GM12878 (cell line): ENCODE data around the gene HERC5. TPM values are rescaled to one million over a fixed set of nuclear protein-coding genes. Genes with fewer than 3 reads are reported as not detected.
A peak's percentile ranks its signal among the peaks of the same experiment; 100 is the strongest.

Source experiments
- CBX3 ChIP-seq: fragments of 200-600 bp; sonication (generic); IDR thresholded peaks from 2 replicates; pipeline ENCODE4 v1.6.1; 2016; ENCODE audit warnings: low read depth, borderline replicate concordance
- EZH2 ChIP-seq: IDR thresholded peaks from 2 replicates; pipeline ENCODE4 v1.6.1; 2012; ENCODE audit warnings: low read depth, mild to moderate bottlenecking, control low read depth, inconsistent platforms, low read length, borderline replicate concordance; ENCODE audit not compliant: control insufficient read depth
- HDAC2 ChIP-seq: fragments of 200-600 bp; sonication (generic); IDR thresholded peaks from 2 replicates; pipeline ENCODE4 v1.6.1; 2017
- IRF3 ChIP-seq: fragments of 450-650 bp; IDR thresholded peaks from 2 replicates; pipeline ENCODE4 v1.6.1; 2014; ENCODE audit warnings: mild to moderate bottlenecking
- MAX ChIP-seq: IDR thresholded peaks from 2 replicates; pipeline ENCODE4 v1.6.1; 2012; ENCODE audit warnings: low read depth, low read length, improper control_type of control experiment
- MYB ChIP-seq: fragments of 150-350 bp; IDR thresholded peaks from 2 replicates; pipeline ENCODE4 v1.6.1; 2014; ENCODE audit warnings: mild to moderate bottlenecking, low read depth, low read length, borderline replicate concordance
- NR2C1 ChIP-seq: fragments of 450-650 bp; IDR thresholded peaks from 2 replicates; pipeline ENCODE4 v1.6.1; 2017; ENCODE audit warnings: antibody characterized with exemption, mild to moderate bottlenecking, moderate library complexity
- NR2F1 ChIP-seq: fragments of 450-650 bp; conservative IDR thresholded peaks from 2 replicates; pipeline ENCODE4 v1.6.1; 2017; ENCODE audit warnings: mild to moderate bottlenecking
- SMAD1 ChIP-seq: fragments of 450-650 bp; IDR thresholded peaks from 2 replicates; pipeline ENCODE4 v1.6.1; 2018; ENCODE audit warnings: mild to moderate bottlenecking, low read depth; ENCODE audit not compliant: partially characterized antibody
- ZNF592 ChIP-seq: fragments of 450-650 bp; IDR thresholded peaks from 2 replicates; pipeline ENCODE4 v1.6.1; 2017; ENCODE audit warnings: mild to moderate bottlenecking, moderate library complexity
- polyA plus RNA-seq, 11 experiments: library from polyadenylated mRNA; depleted of rRNA in 4 of 11; unstranded in 6 of 11; stranded (reverse) in 5 of 11; fragments of >200 nt; fragmentation: Nextera tagmentation in 4 of 11; fragmentation: Illumina TruSeq in 1 of 11; extraction: Ambion mirVana in 4 of 11; extraction: Trizol in 1 of 11; gene quantifications; 1 replicate in 1 of 11; 2 replicates in 10 of 11; pipeline versions ENCODE4 v1.2.1 to v1.2.3, GENCODE V29; 2011 to 2016; ENCODE audit warnings: inconsistent platforms in 2 of 11, missing spikeins in 2 of 11, low read depth in 1 of 11
- total RNA-seq, 4 experiments: library from RNA; depleted of rRNA in 3 of 4; stranded (reverse); fragments of >200 nt in 3 of 4; fragmentation: Illumina TruSeq in 1 of 4; extraction: Trizol in 1 of 4; gene quantifications; 2 replicates each; pipeline versions ENCODE4 v1.2.1 to v1.2.3, GENCODE V29; 2013 to 2021
- TF ChIP-seq, protein P1 (sequence below): fragments of 450-650 bp; IDR thresholded peaks from 2 replicates; pipeline ENCODE4 v1.6.1; 2017; ENCODE audit warnings: borderline replicate concordance
- TF ChIP-seq, protein P2 (sequence below): IDR thresholded peaks from 2 replicates; pipeline ENCODE4 v1.6.1; 2012; ENCODE audit warnings: improper control_type of control experiment, low read depth, low read length; ENCODE audit not compliant: insufficient replicate concordance
- TF ChIP-seq, protein P3 (sequence below): fragments of 450-650 bp; IDR thresholded peaks from 2 replicates; pipeline ENCODE4 v1.6.1; 2018; ENCODE audit warnings: borderline replicate concordance, mild to moderate bottlenecking; ENCODE audit not compliant: partially characterized antibody

HERC5 gene
- total and polyA plus RNA-seq, 10 of the 15 experiments (the other 5 are each of a cell fraction or from before 2014, with no cell fraction given): 12.5 to 60.7 (median 25.1) TPM

DNA sequence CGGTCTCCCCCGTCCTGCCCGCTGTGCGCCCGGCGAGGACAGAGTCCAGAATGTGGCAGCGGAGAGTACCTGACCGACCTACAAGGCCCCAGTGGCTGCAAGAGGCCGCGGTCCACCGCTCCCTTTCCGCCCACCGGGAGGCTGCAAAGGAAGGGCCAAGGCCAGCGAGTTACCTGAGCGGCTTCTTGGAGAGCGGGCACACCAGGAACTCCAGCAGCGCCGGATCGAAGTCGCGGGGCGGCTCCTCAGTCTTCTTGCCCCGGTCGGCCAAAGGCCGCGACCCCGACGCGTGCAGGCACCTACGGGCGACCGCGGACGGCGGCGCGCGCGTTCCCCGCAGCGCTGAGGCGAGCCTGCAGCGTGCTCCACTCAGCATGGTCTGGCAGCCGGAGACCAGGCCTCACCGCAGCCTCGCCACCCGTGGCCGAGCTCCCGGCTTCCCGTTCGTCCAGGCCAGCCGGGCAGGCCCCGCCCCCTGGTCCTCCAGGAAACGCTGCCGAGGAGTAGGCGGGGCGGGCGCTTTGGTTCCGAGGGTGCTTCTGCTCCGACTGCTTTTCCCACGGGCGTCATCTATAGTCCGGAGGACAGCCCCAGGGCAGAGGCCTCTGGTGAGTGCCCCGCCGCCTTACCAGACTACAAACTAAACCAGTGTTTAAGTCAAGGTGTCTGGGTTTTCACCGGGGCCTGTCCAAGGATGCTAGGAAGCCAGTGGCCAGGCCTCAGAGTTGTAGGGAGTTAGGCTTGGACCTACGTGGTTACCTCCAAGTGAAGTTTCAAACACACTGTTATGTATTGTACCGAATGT is 66.6 kb downstream of the HERC5 start, which contains the start of gene PYURF (continued):
- TF ChIP-seq IRF3 (no peak), ZNF592 (no peak), NR2C1 (peak; percentile 63), CBX3 (no peak), EZH2 (no peak), SMAD1 (no peak), NR2F1 (peak; percentile 98), MYB (no peak), HDAC2 (no peak), MAX (peak; percentile 68)
- TF ChIP-seq, protein P1, sequence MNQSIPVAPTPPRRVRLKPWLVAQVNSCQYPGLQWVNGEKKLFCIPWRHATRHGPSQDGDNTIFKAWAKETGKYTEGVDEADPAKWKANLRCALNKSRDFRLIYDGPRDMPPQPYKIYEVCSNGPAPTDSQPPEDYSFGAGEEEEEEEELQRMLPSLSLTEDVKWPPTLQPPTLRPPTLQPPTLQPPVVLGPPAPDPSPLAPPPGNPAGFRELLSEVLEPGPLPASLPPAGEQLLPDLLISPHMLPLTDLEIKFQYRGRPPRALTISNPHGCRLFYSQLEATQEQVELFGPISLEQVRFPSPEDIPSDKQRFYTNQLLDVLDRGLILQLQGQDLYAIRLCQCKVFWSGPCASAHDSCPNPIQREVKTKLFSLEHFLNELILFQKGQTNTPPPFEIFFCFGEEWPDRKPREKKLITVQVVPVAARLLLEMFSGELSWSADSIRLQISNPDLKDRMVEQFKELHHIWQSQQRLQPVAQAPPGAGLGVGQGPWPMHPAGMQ: no peak
- TF ChIP-seq, protein P2, sequence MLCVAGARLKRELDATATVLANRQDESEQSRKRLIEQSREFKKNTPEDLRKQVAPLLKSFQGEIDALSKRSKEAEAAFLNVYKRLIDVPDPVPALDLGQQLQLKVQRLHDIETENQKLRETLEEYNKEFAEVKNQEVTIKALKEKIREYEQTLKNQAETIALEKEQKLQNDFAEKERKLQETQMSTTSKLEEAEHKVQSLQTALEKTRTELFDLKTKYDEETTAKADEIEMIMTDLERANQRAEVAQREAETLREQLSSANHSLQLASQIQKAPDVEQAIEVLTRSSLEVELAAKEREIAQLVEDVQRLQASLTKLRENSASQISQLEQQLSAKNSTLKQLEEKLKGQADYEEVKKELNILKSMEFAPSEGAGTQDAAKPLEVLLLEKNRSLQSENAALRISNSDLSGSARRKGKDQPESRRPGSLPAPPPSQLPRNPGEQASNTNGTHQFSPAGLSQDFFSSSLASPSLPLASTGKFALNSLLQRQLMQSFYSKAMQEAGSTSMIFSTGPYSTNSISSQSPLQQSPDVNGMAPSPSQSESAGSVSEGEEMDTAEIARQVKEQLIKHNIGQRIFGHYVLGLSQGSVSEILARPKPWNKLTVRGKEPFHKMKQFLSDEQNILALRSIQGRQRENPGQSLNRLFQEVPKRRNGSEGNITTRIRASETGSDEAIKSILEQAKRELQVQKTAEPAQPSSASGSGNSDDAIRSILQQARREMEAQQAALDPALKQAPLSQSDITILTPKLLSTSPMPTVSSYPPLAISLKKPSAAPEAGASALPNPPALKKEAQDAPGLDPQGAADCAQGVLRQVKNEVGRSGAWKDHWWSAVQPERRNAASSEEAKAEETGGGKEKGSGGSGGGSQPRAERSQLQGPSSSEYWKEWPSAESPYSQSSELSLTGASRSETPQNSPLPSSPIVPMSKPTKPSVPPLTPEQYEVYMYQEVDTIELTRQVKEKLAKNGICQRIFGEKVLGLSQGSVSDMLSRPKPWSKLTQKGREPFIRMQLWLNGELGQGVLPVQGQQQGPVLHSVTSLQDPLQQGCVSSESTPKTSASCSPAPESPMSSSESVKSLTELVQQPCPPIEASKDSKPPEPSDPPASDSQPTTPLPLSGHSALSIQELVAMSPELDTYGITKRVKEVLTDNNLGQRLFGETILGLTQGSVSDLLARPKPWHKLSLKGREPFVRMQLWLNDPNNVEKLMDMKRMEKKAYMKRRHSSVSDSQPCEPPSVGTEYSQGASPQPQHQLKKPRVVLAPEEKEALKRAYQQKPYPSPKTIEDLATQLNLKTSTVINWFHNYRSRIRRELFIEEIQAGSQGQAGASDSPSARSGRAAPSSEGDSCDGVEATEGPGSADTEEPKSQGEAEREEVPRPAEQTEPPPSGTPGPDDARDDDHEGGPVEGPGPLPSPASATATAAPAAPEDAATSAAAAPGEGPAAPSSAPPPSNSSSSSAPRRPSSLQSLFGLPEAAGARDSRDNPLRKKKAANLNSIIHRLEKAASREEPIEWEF: no peak
- TF ChIP-seq, protein P3, sequence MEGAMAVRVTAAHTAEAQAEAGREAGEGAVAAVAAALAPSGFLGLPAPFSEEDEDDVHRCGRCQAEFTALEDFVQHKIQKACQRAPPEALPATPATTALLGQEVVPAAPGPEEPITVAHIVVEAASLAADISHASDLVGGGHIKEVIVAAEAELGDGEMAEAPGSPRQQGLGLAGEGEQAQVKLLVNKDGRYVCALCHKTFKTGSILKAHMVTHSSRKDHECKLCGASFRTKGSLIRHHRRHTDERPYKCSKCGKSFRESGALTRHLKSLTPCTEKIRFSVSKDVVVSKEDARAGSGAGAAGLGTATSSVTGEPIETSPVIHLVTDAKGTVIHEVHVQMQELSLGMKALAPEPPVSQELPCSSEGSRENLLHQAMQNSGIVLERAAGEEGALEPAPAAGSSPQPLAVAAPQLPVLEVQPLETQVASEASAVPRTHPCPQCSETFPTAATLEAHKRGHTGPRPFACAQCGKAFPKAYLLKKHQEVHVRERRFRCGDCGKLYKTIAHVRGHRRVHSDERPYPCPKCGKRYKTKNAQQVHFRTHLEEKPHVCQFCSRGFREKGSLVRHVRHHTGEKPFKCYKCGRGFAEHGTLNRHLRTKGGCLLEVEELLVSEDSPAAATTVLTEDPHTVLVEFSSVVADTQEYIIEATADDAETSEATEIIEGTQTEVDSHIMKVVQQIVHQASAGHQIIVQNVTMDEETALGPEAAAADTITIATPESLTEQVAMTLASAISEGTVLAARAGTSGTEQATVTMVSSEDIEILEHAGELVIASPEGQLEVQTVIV: no peak
